Lung (tissue), 12 donors: Measurements from ENCODE around the gene MYO9A. TPM values are rescaled to one million over a fixed set of nuclear protein-coding genes. Genes with fewer than 3 reads are reported as not detected.

Experiments
- ATAC-seq: fragments of 200-7000 bp; cut with Tn5 transposase; one replicate; pipeline ENCODE4 v1.9.1; 2020; ENCODE audit warnings: moderate number of reproducible peaks; ENCODE audit not compliant: insufficient read depth, low FRiP score
- DNase-seq, 3 donors: peaks; one replicate each; pipeline ENCODE4 v3.0.0-alpha.2; 2013 to 2017
- H3K27ac ChIP-seq, 2 donors: one replicate each; pipeline ENCODE4 v1.5.1; 2013; ENCODE audit warnings: mild to moderate bottlenecking in 2 of 2, moderate library complexity in 2 of 2, control low read depth in 1 of 2, inconsistent platforms in 1 of 2, low read depth in 1 of 2, low read length in 1 of 2
- H3K27me3 ChIP-seq, 3 donors: one replicate each; pipeline ENCODE4 v1.5.1; 2013; ENCODE audit warnings: low read length in 2 of 3; ENCODE audit not compliant: control insufficient read depth in 3 of 3, insufficient read depth in 3 of 3
- H3K36me3 ChIP-seq, 4 donors: one replicate each; pipeline ENCODE4 v1.5.1; 2013; ENCODE audit warnings: low read length in 4 of 4, mild to moderate bottlenecking in 1 of 4, moderate library complexity in 1 of 4; ENCODE audit not compliant: control insufficient read depth in 4 of 4, insufficient read depth in 4 of 4
- H3K4me1 ChIP-seq, 5 donors: one replicate each; pipeline ENCODE4 v1.5.1; 2013; ENCODE audit warnings: low read length in 5 of 5, mild to moderate bottlenecking in 2 of 5, moderate library complexity in 1 of 5; ENCODE audit not compliant: control insufficient read depth in 5 of 5, insufficient read depth in 5 of 5
- H3K4me3 ChIP-seq: one replicate; pipeline ENCODE4 v1.5.1; 2013; ENCODE audit warnings: mild to moderate bottlenecking, control low read depth, moderate library complexity
- H3K9ac ChIP-seq, 2 donors: one replicate each; pipeline ENCODE4 v1.5.1; 2013; ENCODE audit warnings: low read length in 2 of 2, control low read depth in 1 of 2; ENCODE audit not compliant: insufficient read depth in 1 of 2
- H3K9me3 ChIP-seq, 4 donors: one replicate each; pipeline ENCODE4 v1.5.1; 2013; ENCODE audit warnings: low read length in 3 of 4, mild to moderate bottlenecking in 1 of 4, moderate library complexity in 1 of 4; ENCODE audit not compliant: control insufficient read depth in 4 of 4, insufficient read depth in 3 of 4
- WGBS, 2 donors: extraction: QIAGEN DNeasy Blood & Tissue Kit; methylation state at CpG; one replicate each; pipeline ENCODE4 v1.1.7; 2013; 5-methylcytosine and 5-hydroxymethylcytosine counted together
- polyA plus RNA-seq, 2 donors: library from polyadenylated mRNA; stranded (reverse); fragments of 200-250 nt; gene quantifications; one replicate each; pipeline ENCODE4 v1.2.1, GENCODE V29; 2013
- total RNA-seq, 2 donors: library from RNA; depleted of rRNA in 1 of 2; stranded (reverse); fragments of >200 nt in 1 of 2; gene quantifications; one replicate each; pipeline ENCODE4 v1.2.1, GENCODE V29; 2014 to 2021
- TF ChIP-seq, protein P1 (sequence below): IDR thresholded peaks from 2 replicates; pipeline ENCODE4 v1.5.1; 2012; ENCODE audit warnings: mild to moderate bottlenecking; ENCODE audit errors: control extremely low read depth, extremely low read depth
- donor health status: control.
- donor health status: control.
- donor health status: Bipolar disorder and iron deficiency.
- donor health status: healthy.
- donor health status: DM: yes; HTN: yes; CAD: no.

Gene MYO9A
- total and polyA plus RNA-seq, 4 donors, result 4.5 to 173 (median 34.4) TPM

DNA sequence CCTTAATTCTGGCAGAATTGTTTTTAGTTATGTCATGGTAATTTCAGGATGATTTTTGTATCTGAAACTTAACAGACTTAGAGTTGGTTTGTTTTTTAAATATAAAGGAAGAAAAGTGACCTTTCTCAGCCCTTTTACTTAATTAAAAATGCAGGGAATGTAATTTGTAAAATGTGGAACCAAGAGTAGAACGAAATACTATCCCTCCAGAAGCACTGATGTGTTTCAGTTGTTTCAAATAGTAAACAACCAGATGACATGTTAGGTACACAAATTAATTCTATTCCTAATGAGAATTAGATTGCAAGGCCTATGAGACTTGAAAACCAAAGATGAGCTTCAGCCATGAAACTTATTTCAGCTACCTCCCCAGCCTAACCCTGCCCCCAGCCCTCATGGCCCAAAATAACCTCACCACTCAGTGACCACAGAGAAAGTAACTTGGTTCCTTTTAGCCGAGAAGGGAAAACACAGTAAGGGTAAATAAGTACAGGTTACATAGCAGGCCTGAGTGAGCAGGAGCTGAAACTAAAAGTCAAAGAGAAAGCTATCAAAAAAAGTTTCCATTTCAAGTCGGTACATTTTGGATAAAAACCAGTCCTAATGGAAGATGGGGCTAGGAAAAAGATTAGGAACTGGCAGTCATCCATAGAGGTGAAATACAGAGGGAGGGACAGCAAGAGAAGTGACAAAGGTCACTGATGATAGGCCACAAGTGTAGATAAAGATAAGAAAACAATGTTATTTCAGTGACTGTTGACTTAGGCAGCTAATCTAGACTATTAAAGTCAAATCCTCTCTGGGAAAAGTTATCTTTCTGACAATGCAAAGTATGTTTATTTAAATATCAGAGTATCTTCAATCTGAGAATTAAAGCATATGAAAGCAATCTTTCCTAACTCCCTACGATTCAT, 23.5 kb upstream of the MYO9A start:
- peak overlapping the region in 1 of 2 donors; percentile 22 for H3K27ac ChIP-seq
- no peak overlapping the region for H3K9ac ChIP-seq
- peaks cover 0 to 22% (median 4%) of the 10 kb centered on the region in 5 donors for H3K4me1 ChIP-seq
- peaks cover 0 to 6% (median 0%) of the 10 kb centered on the region in 4 donors for H3K36me3 ChIP-seq
- WGBS, 2 donors, result 47 to 60% methylated on average over 4 of the region's 4 CpGs
- H3K27me3 ChIP-seq, result no peaks in the 10 kb centered on the region
- no peak for DNase-seq
- TF ChIP-seq, protein P1, sequence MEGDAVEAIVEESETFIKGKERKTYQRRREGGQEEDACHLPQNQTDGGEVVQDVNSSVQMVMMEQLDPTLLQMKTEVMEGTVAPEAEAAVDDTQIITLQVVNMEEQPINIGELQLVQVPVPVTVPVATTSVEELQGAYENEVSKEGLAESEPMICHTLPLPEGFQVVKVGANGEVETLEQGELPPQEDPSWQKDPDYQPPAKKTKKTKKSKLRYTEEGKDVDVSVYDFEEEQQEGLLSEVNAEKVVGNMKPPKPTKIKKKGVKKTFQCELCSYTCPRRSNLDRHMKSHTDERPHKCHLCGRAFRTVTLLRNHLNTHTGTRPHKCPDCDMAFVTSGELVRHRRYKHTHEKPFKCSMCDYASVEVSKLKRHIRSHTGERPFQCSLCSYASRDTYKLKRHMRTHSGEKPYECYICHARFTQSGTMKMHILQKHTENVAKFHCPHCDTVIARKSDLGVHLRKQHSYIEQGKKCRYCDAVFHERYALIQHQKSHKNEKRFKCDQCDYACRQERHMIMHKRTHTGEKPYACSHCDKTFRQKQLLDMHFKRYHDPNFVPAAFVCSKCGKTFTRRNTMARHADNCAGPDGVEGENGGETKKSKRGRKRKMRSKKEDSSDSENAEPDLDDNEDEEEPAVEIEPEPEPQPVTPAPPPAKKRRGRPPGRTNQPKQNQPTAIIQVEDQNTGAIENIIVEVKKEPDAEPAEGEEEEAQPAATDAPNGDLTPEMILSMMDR, result no peak
- no peaks in the 10 kb centered on the region for H3K9me3 ChIP-seq
- H3K4me3 ChIP-seq, result no peak overlapping the region
- no peak for ATAC-seq

GRCh38 chr15:72140088-72140487, 22.1 kb upstream of the MYO9A start:
- no peak for ATAC-seq
- 93 to 94% methylated on average over 3 of the region's 3 CpGs for WGBS, 2 donors
- peak overlapping the region in 1 of 2 donors; percentile 66 for H3K27ac ChIP-seq

GRCh38 chr15:72139667-72140066, 21.7 kb upstream of the MYO9A start:
- TF ChIP-seq, protein P1, result no peak
- ATAC-seq, result no peak
- Histone ChIP-seq H3K27me3 (no peaks in the 10 kb centered on the region), H3K36me3 (peaks cover 0 to 6% (median 0%) of the 10 kb centered on the region in 4 donors), H3K4me3 (no peak overlapping the region), H3K27ac (peak overlapping the region in 1 of 2 donors; percentile 66), H3K4me1 (peaks cover 0 to 22% (median 12%) of the 10 kb centered on the region in 5 donors), H3K9ac (no peak overlapping the region), H3K9me3 (no peaks in the 10 kb centered on the region)
- DNase-seq, result no peak
- WGBS, 2 donors, result 97% methylated on average over 4 of the region's 4 CpGs

More at GRCh38 chr15:72140088-72140487, 22.1 kb upstream of the MYO9A start:
- H3K27me3 ChIP-seq, result no peaks in the 10 kb centered on the region
- no peak overlapping the region for H3K4me3 ChIP-seq
- DNase-seq, result no peak
- peaks cover 0 to 22% (median 12%) of the 10 kb centered on the region in 5 donors for H3K4me1 ChIP-seq
- peaks cover 0 to 6% (median 0%) of the 10 kb centered on the region in 4 donors for H3K36me3 ChIP-seq
- no peak overlapping the region for H3K9ac ChIP-seq
- TF ChIP-seq, protein P1, result no peak
- no peaks in the 10 kb centered on the region for H3K9me3 ChIP-seq
